NCI-H128 (cell line): ENCODE measurements around the gene TUBA8.
A peak's percentile ranks its signal among the peaks of the same experiment; 100 is the strongest.
"Not testable (repeated sequence)": the region's sequence is repeated elsewhere in the genome, so short reads cannot be mapped to it uniquely, and the experiment has no call there.

Source experiments
- DNase-seq: peaks from one replicate; lab custom pipeline; 2025; ENCODE audit not compliant: unreplicated experiment; lab: John Stamatoyannopoulos, UW

TUBA8 gene

DNA sequence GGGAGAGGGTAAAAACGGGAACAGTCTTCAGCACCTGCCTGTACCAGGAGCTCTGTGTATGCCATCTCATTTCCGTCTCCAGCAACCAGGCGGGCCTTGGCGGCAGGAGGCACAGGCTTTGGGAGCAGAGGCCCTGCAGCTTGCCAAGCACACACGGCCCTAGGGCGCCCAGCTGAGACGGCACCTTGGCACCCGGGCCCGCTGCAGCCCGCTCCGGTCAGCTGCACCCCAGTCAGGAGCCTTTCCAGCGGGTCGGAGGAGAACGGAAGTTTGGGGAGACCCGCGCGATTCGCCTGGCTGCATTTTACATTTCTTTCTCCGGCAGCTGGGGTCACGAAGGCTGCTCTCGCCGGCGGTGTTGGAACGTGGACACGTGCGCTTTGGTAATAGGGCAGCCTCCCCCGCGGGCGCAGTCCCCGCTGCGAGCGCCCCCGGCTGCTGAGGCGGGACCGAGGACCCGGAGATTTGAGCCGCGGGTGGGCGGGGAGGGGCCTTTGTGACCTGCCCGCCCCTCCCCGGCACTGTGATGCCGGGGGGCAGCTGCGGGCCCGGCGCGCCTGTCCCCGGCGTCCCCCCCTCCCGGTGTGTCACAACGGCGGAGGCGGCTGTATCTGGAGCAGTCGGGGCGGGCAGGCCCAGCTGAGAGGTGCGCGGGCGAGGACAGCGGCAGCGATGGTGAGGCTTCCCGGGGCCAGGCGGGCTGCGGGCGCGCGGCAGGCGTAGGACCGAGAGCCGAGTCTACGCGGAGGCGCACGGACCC is at the start of gene TUBA8:
Gene TUBA8 (plus strand): TSS at position 616 of the 760 bp plus-strand sequence. CDS start 57 bp downstream, at position 673.
- DNase-seq, result peak; percentile 26

GRCh38 chr22:18062421-18062820 is 48.2 kb upstream of the TUBA8 start:
- DNase-seq, result no peak

DNA sequence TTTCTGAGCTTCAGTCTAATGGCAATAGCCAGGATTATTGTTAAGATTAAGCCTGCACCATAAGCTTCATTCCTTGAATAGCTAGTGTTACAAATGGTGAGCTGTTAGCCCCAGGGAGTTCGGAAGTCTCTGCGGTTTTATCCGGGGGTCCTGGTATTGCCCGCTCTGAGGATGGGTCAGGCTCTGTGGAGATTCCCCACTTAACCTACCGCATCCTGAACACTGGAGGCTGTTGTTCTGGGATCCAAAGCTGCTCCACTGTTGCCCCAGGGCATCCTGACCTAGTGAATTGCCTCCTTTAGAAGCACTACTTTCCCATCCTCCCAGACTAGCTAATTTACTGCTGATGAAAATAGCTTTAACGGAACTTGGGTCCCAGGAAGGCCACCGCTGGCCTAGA is 47.3 kb upstream of the TUBA8 start:
- no peak for DNase-seq

- not testable (repeated sequence) for DNase-seq
These were observed 46.9 kb upstream of the TUBA8 start for GRCh38 chr22:18063715-18064114.

- DNase-seq, result no peak
These were observed 46.0 kb upstream of the TUBA8 start for GRCh38 chr22:18064636-18065035.

DNA sequence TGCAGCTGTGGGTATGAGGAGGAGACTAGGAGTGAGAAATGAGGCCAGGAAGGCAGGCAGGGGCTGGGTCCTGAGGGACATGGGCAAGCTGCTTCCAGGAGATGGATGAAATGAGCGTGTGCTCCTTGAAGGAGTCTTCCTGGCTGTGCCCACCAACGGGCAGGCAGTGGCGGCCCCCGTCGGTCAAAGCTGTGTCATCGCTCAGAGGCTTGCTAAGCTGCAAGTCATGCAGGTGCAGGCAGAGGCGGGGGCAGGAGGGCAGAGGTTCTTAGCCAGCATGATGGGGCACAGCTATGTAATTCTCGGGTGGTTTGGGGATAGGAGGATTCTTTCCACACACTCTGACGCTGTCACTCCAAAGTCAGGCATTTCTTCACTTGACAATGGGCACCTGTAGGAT is 45.4 kb upstream of the TUBA8 start:
- no peak for DNase-seq

- DNase-seq, result no peak
These were observed 44.3 kb upstream of the TUBA8 start for GRCh38 chr22:18066181-18066859.

DNA sequence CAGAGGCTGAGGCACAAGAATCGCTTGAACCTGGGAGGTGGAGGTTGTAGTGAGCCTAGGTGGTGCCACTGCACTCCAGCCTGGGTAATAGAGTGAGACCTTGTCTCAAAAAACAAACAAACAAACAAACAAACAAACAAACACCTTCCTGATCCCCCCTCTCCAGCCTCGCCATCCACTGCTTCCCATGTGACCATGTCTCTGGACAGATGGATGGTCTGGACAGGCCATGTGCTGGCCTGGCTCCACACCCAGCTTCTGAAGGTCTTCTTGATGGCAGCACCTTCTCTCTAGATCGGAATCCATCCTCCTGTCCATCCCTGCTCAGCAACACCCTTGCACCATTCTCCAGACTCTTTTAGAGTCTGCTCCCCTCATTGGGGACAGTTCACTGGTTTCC is 43.5 kb upstream of the TUBA8 start:
- DNase-seq, result no peak

GRCh38 chr22:18067548-18068341 is 42.9 kb upstream of the TUBA8 start:
- no peak for DNase-seq

GRCh38 chr22:18068381-18068988 is 42.1 kb upstream of the TUBA8 start:
- no peak for DNase-seq

- no peak for DNase-seq
These were observed 41.6 kb upstream of the TUBA8 start for GRCh38 chr22:18069041-18069440.

DNA sequence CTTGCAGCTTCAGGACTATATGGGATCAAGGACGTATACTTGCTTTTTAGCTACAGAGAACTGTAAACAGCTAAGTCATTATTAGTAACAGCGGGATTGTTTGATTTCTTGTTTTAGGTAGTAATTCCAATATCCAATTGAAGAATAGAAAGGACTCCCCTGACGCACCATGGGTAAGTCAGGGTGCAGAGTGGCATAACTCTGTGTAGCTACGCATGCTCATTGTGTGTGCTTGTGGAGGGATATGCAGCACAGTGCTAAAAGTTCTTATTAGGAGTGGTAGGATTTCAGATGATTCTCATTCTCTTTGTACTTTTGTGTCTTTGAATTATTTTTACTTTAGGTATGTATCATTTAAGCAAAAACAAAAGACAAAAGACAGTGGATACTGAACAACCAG is 40.6 kb upstream of the TUBA8 start:
- DNase-seq, result no peak

DNA sequence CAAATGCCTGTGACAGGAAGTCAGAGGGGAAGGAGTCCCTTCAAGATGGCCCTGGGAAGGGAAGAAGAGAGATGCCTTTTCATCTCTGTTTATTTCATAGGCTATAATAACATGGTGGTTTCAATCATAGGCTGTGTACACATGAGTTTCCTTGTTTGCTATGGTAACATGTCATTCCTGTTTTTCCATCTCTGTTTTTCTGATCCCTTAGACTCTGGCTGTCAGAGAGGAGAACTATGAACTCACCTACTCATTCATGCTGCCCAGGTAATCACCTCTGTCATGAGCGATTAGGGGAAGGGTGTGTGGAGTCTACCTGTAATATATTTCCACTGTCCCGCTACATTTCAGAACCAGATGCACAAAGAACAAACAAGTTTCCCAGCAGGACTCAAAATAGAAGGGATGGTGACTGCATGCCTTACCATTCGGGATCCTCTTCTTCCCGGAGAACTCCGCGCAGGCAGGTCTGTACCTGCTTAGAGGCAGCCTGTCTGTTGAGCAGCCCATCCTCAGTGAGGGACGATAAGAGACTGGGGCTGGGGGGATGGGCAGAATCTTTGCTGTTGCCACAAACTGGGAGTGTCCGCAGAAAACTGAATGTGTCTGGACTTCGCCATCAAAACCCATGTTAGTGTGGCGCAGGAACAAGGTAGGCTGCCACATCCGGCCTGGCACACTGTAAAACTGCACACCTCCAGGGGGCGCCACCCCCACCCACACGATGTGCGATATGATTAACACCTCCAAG is 39.9 kb upstream of the TUBA8 start:
- DNase-seq, result no peak

DNA sequence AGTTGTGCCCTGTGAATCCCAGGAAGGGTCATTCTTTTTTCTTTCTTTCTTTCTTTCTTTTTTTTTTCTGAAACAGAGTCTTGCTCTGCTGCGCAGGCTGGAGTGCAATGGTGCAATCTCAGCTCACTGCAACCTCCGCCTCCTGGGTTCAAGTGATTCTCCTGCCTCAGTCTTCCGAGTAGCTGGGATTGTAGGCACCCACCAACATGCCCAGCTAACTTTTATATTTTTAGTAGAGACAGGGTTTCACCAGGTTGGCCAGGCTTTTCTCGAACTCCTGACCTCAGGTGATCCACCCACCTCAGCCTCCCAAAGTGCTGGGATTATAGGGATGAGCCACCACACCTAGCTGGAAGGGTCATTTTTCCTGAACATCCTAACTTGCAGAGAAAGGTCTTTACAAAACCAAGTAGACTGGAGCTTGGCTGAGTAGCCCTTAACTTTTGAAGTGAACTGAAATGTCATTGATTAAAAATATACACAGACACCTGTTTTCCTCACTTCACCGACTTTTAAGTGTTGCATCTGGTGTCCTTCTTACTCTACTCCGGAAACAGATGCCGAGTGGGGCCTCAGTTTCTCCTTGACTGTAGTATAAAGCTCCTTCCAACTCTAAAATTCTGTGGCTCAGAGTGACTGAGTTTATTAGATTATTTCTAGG is 39.2 kb upstream of the TUBA8 start:
- not testable (repeated sequence) for DNase-seq

DNA sequence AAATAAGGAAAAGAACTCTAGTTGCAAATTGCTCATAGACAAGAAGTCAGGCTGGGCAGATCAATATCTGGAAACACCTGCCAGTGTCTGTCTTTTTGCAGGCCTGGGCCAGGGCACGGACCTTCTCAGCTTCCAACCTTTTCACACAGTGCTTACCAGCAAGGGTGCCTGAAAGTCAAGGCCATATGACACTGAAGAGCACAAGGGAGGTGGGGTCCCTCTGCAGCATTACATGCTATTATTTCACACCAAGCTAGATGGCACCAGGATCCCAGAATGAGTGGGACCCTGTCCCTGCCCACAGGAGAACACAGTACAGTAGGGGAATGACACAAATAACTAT is 38.7 kb upstream of the TUBA8 start:
- no peak for DNase-seq

GRCh38 chr22:18073467-18073866 is 37.1 kb upstream of the TUBA8 start:
- DNase-seq, result no peak

DNA sequence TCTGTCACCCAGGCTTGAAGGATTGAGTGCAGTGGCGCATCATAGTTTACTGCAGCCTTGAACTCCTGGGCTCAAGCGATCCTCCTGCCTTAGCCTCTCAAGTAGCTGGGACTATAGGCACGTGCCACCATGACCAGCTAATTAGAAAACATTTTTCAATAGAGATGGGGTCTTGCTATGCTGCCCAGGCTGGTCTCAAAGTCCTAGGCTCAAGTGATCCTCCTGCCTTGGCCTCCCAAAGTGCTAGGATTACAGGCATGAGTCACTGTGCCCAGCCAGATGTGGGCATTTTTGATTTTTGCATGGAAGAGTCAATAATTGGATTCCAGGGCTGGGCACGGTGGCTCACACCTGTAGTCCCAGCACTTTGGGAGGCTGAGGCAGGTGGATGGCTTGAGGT is 36.7 kb upstream of the TUBA8 start:
- not testable (repeated sequence) for DNase-seq

DNA sequence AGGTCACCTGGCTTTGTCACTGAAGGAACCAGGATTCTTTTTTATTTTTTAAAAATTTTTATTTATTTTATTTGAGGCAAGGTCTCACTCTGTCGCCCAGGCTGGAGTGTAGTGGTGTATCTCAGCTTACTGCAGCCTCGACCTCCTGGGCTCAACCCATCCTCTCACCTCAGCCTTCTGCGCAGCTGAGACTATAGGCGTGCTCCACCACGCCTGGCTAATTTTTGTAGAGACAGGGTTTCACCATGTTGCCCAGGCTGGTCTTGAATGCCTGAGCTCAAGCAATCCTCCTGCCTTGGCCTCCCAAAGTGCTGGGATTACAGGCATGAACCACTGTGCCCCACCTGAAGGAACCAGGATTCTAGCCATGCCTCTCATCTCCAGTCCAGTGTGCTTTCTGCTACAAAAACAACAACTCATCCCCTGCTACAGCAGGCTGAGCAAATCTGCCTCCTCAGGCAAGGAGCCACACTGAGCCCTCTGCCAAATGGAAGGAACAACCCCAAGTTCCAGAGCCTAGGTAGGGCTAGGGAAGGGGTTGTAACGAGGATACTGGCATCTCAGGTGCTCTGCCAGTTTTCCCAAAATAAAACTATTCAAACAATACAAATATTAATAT is 35.4 kb upstream of the TUBA8 start:
- no peak for DNase-seq

GRCh38 chr22:18075720-18076497 is 34.7 kb upstream of the TUBA8 start:
- DNase-seq, result peak; percentile 62
